Keratinocyte (primary cell): ENCODE data around the gene SLC25A34.

Experiments used
- EZH2 ChIP-seq: IDR thresholded peaks from one replicate; pipeline ENCODE4 v1.6.1; 2012; ENCODE audit warnings: inconsistent platforms, mild to moderate bottlenecking, low read length, moderate library complexity
- TF ChIP-seq, protein P1 (sequence below), 3 experiments: IDR thresholded peaks in 1 of 3; conservative IDR thresholded peaks in 1 of 3; optimal IDR thresholded peaks in 1 of 3; 2 replicates in 2 of 3; 3 replicates in 1 of 3; pipeline versions ENCODE3 to v1.5.1; 2011; ENCODE audit warnings: low read length in 3 of 3, mild to moderate bottlenecking in 3 of 3, moderate library complexity in 2 of 3, control low read depth in 1 of 3, inconsistent platforms in 1 of 3; ENCODE audit not compliant: insufficient read depth in 2 of 3; ENCODE audit errors: extremely low read depth in 1 of 3

- TF ChIP-seq, protein P1, sequence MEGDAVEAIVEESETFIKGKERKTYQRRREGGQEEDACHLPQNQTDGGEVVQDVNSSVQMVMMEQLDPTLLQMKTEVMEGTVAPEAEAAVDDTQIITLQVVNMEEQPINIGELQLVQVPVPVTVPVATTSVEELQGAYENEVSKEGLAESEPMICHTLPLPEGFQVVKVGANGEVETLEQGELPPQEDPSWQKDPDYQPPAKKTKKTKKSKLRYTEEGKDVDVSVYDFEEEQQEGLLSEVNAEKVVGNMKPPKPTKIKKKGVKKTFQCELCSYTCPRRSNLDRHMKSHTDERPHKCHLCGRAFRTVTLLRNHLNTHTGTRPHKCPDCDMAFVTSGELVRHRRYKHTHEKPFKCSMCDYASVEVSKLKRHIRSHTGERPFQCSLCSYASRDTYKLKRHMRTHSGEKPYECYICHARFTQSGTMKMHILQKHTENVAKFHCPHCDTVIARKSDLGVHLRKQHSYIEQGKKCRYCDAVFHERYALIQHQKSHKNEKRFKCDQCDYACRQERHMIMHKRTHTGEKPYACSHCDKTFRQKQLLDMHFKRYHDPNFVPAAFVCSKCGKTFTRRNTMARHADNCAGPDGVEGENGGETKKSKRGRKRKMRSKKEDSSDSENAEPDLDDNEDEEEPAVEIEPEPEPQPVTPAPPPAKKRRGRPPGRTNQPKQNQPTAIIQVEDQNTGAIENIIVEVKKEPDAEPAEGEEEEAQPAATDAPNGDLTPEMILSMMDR (optimal IDR thresholded peaks at IDR 0.05 in 1 of 3, IDR thresholded peaks at IDR 0.05 in 1 of 3, conservative IDR thresholded peaks at IDR 0.05 in 1 of 3; ENCODE audit: extremely low read depth in 1 of 3, insufficient read depth in 2 of 3, low read length in 3 of 3), result no peak
- TF ChIP-seq EZH2, result no peak
Measured at GRCh38 chr1:15764890-15765289, 28.8 kb downstream of the SLC25A34 start.
